Fibroblast of skin of left quadriceps (primary cell): ENCODE data around the gene CHTF18.
"Not testable (repeated sequence)": the region's sequence is repeated elsewhere in the genome, so short reads cannot be mapped to it uniquely, and the experiment has no call there.

Source experiments
- DNase-seq, 2 experiments: peaks; one replicate each; pipeline ENCODE4 v3.0.0-alpha.2; 2013; ENCODE audit warnings: low read depth in 2 of 2

Gene CHTF18

GRCh38 chr16:788399-789126 lies at the start of gene CHTF18:
CHTF18 (plus strand) TSS chr16:788620; CDS start chr16:788685, 65 bp downstream.
- DNase-seq: peak; percentile 81 to 82

- no peak for DNase-seq
Measured at GRCh38 chr16:739560-740458, 48.6 kb upstream of the CHTF18 start.

GRCh38 chr16:740459-740763 lies 48.0 kb upstream of the CHTF18 start:
- DNase-seq: no peak

GRCh38 chr16:740764-741505 lies 47.5 kb upstream of the CHTF18 start, which contains the start of gene CIAO3:
CIAO3 (minus strand) TSS chr16:740997; CDS start chr16:740985, 12 bp downstream.
- peak; percentile 68 to 73 for DNase-seq

- DNase-seq: no peak
Measured at GRCh38 chr16:741986-742629, 46.3 kb upstream of the CHTF18 start.

GRCh38 chr16:742894-743293 lies 45.5 kb upstream of the CHTF18 start:
- not testable (repeated sequence) for DNase-seq

GRCh38 chr16:743794-744500 lies 44.5 kb upstream of the CHTF18 start:
- DNase-seq: no peak

- DNase-seq: no peak
Measured at GRCh38 chr16:745739-746138, 42.7 kb upstream of the CHTF18 start.

GRCh38 chr16:746637-747036 lies 41.8 kb upstream of the CHTF18 start:
- no peak for DNase-seq

GRCh38 chr16:747978-748746 lies 40.3 kb upstream of the CHTF18 start:
- DNase-seq: no peak

GRCh38 chr16:749010-749409 lies 39.4 kb upstream of the CHTF18 start:
- peak; percentile 40 to 48 for DNase-seq

GRCh38 chr16:750485-750884 lies 37.9 kb upstream of the CHTF18 start:
- no peak for DNase-seq

- no peak for DNase-seq
Measured at GRCh38 chr16:751152-752006, 37.0 kb upstream of the CHTF18 start.

GRCh38 chr16:752007-752312 lies 36.5 kb upstream of the CHTF18 start:
- no peak for DNase-seq

- DNase-seq: not testable (repeated sequence)
Measured at GRCh38 chr16:754121-754607, 34.3 kb upstream of the CHTF18 start.

GRCh38 chr16:754656-755055 lies 33.8 kb upstream of the CHTF18 start:
- DNase-seq: no peak

- no peak for DNase-seq
Measured at GRCh38 chr16:756428-756827, 32.0 kb upstream of the CHTF18 start.

- no peak for DNase-seq
Measured at GRCh38 chr16:759110-759910, 29.1 kb upstream of the CHTF18 start.

- DNase-seq: no peak
Measured at GRCh38 chr16:760065-760464, 28.4 kb upstream of the CHTF18 start.
